HG02938 (cell line): Measurements from ENCODE around the gene FLACC1.
A peak's percentile ranks its signal among the peaks of the same experiment; 100 is the strongest.

ENCODE experiments used
- ATAC-seq: cut with Tn5 transposase; IDR thresholded peaks from one replicate; pipeline ENCODE4 v1.9.1; 2021; ENCODE audit warnings: mild to moderate bottlenecking, moderate library complexity; ENCODE audit not compliant: unreplicated experiment

The FLACC1 gene

GRCh38 chr2:201279079-201279478 lies 78.1 kb downstream of the FLACC1 start:
- ATAC-seq: no peak

GRCh38 chr2:201276511-201276910 lies 80.6 kb downstream of the FLACC1 start:
- ATAC-seq: no peak

GRCh38 chr2:201275990-201276389 lies 81.2 kb downstream of the FLACC1 start:
- no peak for ATAC-seq

- no peak for ATAC-seq
Observed at GRCh38 chr2:201275069-201275468, 82.1 kb downstream of the FLACC1 start.

- no peak for ATAC-seq
Observed at GRCh38 chr2:201273330-201273983, 83.7 kb downstream of the FLACC1 start.

DNA sequence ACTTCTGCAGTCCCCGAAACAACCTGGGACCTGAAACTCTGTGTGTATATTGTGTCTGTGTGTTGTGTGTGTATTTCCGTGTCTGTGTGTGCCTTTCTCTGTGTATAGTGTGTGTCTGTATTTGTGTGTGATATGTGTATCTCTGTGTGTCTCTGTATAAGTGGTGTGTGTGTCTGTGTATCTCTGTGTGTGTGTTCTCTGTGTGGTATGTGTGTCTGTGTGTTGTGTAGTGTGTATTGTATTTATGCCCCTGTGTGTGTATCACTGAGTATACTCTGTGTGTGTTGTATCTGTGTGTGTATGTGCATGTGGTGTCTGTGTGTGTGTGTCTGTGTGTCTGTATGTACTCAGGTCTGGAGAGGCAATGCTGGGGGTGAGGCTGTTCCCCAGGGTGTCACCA lies 85.2 kb downstream of the FLACC1 start:
- ATAC-seq: no peak

GRCh38 chr2:201270293-201271001 lies 86.7 kb downstream of the FLACC1 start:
- no peak for ATAC-seq

DNA sequence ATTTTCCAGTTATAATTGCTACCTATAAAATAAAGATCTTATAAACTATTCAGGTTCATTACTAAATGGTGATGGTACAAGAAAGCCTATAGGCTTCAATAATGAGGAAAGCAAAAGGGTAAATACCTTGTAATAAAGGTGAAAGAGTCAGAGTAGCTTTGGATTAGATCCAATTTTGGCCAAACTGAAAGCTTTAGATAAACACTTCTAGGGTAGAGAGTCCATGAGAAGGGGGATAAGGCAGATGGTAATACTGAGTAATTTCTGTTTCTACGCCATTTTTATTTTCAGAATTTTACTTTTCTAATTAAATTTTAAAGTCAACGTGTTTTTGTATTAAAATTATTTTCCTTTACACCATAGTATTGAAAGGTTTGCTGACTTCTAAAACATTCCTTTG lies 87.4 kb downstream of the FLACC1 start:
- ATAC-seq: no peak

GRCh38 chr2:201267278-201268030 lies 89.7 kb downstream of the FLACC1 start:
- no peak for ATAC-seq

DNA sequence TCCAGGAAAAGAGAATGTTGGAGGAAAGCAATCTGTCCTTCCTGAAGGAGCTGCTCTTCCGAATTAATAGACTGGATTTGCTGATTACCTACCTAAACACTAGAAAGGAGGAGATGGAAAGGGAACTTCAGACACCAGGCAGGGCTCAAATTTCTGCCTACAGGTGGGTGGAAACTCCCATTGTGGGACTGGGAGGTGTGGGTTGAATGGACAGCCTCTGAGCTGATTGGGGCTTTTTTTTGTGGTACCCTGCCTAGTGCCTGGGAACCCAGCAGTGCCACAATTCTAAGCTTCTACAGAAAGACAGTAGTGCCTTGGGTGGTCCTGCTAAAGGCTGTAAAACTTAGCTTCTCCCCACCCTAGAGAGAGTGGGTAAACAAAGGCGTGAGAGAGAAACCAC lies 90.5 kb downstream of the FLACC1 start:
- ATAC-seq: no peak

DNA sequence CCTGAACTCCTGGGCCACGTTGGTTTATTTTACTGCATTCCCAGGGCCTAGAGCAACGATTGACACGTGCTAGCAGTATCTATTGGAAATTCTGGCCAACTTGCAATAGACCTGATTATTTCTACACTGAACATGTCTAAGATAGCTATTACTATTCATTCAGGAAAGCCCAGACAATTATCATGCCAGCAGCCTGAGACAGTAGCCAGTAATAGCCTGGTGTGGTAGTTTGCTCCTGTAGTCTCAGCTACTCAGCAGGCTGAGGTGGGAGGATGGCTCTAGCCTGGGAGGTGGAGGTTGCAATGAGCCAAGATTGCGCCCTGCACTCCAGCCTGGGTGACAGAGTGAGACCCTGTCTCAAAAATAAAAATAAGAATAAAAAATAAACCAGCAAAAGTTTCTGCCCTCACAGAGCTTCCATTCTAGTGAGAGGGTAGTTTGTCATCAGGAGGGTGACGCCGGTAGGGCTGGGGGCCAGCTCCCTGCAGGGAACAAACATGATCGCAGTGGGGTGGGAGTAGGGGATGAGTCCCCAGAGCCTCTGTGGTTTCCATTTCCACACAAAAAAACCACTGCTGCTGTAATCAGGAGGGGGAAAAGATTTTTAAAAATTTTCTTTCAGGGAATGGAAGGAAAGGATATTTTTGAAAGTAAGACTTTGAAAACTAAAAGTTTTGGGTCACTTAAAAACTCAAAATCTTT lies 92.5 kb downstream of the FLACC1 start:
- no peak for ATAC-seq

- ATAC-seq: no peak
Observed at GRCh38 chr2:201263779-201264178, 93.4 kb downstream of the FLACC1 start.

GRCh38 chr2:201262718-201263117 lies 94.4 kb downstream of the FLACC1 start:
- no peak for ATAC-seq

DNA sequence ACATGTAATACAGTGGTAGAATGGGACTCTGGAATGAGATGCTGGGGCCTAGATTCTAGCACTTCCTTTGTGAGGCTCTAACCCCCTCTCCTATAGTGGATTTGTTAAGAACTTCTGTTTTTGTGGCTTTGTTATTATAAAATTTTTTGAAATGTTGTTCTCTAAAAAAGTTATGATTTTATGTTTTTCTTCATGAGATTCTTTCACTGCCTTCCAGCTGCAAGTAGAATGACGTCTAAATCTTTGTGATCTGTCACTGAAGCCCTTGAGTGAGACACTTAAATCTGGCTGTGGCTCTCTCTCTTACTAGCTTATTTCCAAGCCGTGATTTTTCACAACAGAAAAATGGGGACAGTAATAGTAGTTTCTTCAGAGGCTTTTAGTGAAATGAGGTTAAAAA lies 95.2 kb downstream of the FLACC1 start:
- no peak for ATAC-seq

DNA sequence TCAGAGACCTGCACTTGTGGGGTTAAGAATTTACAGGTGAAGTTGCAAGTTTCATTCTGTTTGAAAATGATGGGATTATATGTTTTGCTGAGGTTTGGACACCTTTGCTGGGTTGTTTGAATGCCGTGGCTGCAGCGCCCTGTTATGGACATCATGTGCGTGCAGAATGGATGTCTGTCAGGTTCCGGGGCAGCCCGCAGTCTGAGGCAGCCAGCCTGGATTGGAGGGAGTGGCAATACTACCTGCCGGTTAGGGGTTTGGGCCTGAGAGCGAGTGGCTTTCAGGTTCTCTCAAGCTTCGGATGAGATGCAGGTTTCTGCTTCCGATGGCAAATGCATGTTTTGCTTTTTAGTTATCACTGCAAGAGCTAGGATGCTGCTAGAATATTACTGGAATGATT lies 95.7 kb downstream of the FLACC1 start:
- no peak for ATAC-seq

GRCh38 chr2:201260302-201260800 lies 96.8 kb downstream of the FLACC1 start, which contains the start of gene CASP8:
Gene CASP8 (plus strand): TSS chr2:201260536. CDS start chr2:201266487, 5,951 bp downstream.
- ATAC-seq: no peak

DNA sequence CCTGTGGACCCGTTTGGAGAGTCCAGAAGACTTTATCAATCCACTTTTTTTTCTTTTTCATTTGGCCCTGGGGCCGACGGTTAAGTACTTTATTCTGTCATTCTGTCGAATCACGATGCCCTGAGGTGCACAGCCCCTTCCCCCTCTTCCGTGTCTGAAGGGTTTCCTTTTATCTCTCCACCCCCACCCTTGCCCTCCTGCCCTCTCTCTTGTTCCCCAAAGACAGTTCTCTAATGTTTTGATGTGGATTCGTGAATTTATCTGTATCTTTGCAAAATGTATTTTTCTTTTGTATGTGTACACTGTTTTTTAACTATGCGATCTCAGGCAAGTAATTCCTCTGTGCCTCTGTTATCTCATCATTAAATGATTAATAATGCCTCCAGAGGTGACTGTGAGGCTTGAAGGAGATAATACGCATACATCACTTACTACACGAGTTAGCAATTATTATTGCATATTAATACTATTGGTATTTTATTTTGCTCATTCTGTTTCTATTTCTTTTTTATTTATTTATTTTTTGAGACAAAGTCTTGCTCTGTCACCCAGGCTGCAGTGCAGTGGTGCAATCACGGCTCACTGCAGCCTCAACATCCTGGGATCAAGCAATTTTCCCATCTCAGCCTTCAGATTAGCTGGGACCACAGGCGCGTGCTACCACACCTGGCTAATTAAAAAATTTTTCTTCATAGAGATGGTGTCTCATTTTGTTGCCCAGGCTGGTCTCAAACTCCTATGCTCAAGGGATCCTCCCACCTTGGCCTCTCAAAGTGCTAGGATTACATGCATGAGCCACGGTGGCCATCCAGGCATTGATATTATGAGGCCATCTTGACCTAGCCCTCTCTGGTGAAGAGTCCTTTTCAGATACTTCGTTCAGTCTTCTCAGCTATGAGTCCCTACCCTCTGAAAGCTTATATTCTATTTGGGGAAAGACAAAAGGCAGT lies 98.2 kb downstream of the FLACC1 start:
- ATAC-seq: peak; percentile 10

DNA sequence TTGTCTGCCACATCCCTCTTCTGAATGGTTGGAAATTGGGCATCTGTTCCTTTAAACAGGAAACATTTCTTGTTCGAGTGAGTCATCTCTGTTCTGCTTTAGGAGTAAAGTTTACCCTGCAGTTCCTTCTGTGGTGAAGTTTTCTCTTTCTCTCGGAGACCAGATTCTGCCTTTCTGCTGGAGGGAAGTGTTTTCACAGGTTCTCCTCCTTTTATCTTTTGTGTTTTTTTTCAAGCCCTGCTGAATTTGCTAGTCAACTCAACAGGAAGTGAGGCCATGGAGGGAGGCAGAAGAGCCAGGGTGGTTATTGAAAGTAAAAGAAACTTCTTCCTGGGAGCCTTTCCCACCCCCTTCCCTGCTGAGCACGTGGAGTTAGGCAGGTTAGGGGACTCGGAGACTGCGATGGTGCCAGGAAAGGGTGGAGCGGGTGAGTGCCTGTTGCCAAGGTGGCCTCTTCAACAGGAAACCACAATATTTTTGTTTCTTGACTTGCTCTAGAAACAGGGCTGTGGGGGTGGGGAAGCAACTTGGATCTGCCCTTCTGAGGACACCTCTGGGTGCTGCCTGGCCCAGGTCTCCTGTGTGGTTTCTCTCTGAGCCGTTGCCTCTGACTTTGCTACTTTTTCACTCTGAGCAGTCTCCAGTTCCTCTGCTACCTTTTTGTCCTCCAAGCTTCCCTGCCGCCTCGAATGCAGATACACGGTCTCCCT lies 99.0 kb downstream of the FLACC1 start:
- peak; percentile 65 for ATAC-seq

DNA sequence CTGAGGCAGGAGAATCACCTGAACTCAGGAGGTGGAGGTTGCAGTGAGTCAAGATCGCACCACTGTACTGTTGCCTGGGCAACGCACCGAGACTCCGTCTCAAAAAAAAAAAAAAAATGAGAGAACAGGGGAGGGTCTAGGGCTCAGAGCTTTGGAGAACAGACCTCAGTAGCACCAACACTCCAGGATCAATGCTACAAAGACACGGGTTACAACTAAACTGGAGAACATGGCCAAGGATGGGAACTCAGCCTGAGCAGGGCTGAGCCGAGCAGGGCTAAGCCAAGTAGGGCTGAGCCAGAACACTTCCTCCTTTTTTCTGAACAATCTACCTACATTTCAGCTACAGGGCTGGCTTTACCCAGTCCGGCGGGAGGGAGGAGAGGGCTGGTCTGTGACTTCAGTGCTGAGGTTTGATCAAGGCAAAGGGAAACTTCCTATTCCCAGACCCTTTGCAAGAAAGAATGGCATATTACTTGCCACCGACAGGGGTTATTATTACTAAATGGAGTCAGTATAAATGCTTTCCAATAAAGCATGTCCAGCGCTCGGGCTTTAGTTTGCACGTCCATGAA lies 99.7 kb downstream of the FLACC1 start:
- ATAC-seq: peak; percentile 33
